ENCODE data around the gene OR6C65. TPM values are rescaled to one million over a fixed set of nuclear protein-coding genes. Genes with fewer than 3 reads are reported as not detected.

OR6C65 gene
- total RNA-seq, 1 donor from 2014 or later, result not detected

DNA sequence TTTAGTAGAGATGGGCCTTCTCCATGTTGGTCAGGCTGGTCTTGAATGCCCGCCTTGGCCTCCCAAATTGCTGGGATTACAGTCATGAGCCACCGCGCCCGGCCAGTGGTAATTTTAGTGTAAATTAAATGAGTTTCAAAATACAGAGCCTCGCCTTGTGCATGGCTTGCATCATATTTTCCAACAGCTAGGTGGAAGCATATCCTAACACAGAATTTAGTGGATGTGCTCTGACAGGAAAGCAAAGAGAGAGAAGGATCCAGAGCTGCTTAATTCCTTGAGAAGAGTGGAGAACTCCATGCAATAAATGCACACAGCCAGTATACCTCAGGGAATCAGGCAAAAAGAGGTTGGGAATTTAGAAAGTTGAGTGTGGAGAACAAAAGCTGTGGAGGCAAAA lies 46.0 kb downstream of the OR6C65 start:
- no peak for DNase-seq (ENCODE audit: low read depth)

DNA sequence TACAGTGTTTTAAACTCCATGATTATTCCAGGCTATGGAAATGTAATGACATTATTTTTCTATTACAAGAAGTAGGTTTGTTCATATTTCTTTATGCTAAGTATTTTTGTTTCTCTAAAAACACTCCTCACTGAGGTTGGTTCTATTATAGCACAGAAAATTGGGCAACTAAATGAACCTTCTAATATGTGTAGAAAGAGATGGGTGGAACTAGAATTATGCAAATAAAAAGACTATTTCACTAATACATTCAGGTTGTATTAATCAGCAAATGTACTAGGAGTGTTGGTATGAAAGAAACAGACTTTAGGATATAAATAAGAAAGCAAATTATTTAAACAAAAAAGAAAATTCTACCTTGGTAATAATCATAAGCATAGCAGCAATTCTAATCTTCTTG lies 48.5 kb downstream of the OR6C65 start:
- DNase-seq (ENCODE audit: low read depth), result no peak

Other genes with a start within 250 kb of the OR6C65 start
- not detected in 2 replicates for gene OR10A7, start 179.5 kb upstream of the OR6C65 start, total RNA-seq
- gene OR6C74, start 155.9 kb upstream of the OR6C65 start, total RNA-seq, result not detected in 2 replicates
- not detected in 2 replicates for gene OR6C6, start 104.0 kb upstream of the OR6C65 start, total RNA-seq
- gene OR6C1, start 86.2 kb upstream of the OR6C65 start, total RNA-seq, result not detected in 2 replicates
- gene OR6C3, start 69.8 kb upstream of the OR6C65 start, total RNA-seq, result not detected in 2 replicates
- not detected in 2 replicates for gene OR6C75, start 37.6 kb upstream of the OR6C65 start, total RNA-seq
- gene OR6C76, start 25.7 kb downstream of the OR6C65 start, total RNA-seq, result not detected in 2 replicates
- not detected in 2 replicates for gene OR6C2, start 43.5 kb downstream of the OR6C65 start, total RNA-seq
- not detected in 2 replicates for gene OR6C70, start 69.6 kb downstream of the OR6C65 start, total RNA-seq
- gene OR6C68, start 91.8 kb downstream of the OR6C65 start, total RNA-seq, result not detected in 2 replicates
- gene OR6C4, start 149.1 kb downstream of the OR6C65 start, total RNA-seq, result not detected in 2 replicates
- not detected in 2 replicates for gene OR2AP1, start 171.9 kb downstream of the OR6C65 start, total RNA-seq
- not detected in 2 replicates for gene OR10P1, start 236.4 kb downstream of the OR6C65 start, total RNA-seq

All from renal cortical epithelial cell (primary cell).